Stimulated activated CD8-positive, alpha-beta memory T cell treated with anti-CD3 and anti-CD28 coated beads, Interleukin-12 subunit alpha, Interleukin-12 subunit beta, amount 100 ng/mL, for 1 hour (primary cell): ENCODE data around the gene LARGE1.
A peak's percentile ranks its signal among the peaks of the same experiment; 100 is the strongest.

Experiments
- DNase-seq: peaks from one replicate; pipeline ENCODE4 v3.0.0-alpha.2; 2020; ENCODE audit warnings: low read depth

Gene LARGE1

DNA sequence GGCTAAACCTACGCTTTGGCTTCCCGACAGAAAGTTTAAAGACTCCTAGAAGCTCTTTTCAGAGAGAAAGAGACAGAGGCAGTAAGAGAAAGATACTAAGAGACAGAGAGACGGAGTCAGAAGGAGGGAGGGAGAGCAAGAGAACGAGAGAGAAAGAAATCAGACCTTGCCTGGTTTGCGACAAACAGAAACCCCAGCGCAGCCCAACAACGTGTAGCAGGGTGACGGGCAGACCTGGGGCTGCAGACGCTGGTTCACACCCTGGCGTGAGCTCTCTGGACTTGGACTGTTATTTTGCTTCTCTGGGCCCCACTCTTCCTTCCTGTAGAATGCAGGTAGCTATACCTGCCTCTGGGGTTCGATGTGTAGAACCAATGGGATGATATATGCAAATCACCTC lies 617.7 kb downstream of the LARGE1 start:
- DNase-seq, result no peak

DNA sequence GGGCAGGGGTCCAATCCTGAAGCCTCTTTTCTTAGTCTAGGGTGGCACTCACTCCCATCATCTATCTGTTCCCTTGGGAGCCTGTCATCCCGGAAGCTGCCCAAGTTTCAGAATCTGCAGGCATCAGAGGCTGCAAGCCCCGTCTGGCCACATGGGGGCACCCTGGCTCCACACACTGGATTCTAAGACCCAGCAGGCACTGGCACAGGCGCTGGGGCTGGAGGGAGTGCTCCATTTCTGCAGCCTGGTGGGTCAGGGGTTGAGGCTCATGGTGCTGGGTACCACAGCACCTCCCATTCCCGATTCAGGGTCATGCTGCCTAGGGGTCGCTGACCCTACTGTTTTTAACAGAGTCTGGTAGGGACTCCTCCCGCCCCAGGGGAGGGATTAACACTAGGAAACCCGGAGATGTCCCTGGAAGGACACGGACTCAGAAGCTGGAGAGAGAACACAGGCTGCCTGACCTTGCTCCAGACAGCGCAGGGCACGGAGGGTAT lies 618.2 kb downstream of the LARGE1 start:
- peak; percentile 14 for DNase-seq

DNA sequence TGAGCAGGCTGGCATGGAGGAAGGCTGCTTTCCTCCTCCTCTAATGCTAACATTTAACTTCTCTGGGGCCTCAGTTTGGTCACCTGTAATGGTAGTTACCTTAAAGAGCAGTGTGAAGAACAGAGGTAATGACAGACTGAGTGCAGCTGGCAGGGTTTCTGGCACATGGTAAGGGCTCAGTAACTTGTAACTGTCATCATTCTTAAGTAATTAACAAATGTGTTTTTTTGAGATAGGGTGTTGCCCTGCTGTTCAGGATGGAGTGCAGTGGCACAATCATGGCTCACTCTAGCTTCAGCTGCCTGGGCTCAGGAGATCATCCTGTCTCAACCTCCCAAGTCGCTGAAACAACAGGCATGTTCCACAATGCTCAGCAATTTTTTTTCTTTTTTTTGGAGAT lies 620.1 kb downstream of the LARGE1 start:
- no peak for DNase-seq

DNA sequence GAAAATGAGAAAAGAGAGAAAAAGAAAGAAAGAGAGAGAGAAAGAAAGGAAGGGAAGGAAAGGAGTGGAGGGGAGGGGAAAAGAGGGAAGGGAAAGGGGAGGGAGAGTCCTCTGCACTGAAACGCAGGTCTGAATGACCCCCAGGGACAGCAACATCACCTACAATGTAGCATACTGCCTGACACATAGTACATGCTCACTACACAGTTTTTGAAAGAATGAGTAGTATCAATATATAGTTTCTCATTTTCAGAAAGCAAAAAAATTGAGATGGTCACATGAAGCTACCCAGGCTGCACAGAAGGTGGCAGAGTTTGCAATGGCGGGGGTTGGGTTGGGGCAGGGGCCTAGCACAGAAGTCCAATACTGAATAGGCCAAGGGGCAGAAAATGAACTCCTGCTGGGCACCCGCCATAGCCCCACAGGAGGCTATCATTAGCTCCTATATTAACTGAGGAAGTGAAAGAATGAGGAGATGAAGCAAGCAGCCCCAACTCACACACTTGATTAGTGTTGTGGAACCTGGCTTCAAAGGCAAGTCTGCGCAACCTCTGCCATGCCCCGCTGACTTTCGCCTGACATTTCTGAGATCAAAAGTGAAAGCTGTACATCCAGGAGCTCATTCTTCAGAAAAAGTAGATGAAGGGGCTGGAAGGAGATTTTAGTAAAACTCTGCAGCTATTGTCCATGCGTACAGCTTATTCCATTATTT lies 620.9 kb downstream of the LARGE1 start:
- no peak for DNase-seq

DNA sequence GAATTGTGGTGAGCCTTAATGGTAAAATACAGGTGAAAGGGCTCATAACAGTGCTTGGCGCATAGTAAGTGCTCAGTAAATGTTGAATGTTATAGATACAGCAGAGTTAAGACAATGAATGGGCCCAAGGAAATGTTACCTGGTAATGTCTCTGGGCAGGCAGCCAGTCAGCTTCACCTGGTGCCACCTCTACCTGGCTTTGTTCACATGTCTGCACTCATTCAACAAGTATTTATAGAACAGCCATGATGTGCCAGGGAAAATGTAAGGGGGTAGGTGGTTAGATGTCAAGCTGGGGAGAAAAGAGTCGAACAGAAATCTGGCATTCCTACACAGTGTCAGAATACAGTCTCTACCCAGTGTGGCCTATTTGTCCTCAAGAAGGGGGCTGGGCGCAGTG lies 623.3 kb downstream of the LARGE1 start:
- DNase-seq, result no peak

DNA sequence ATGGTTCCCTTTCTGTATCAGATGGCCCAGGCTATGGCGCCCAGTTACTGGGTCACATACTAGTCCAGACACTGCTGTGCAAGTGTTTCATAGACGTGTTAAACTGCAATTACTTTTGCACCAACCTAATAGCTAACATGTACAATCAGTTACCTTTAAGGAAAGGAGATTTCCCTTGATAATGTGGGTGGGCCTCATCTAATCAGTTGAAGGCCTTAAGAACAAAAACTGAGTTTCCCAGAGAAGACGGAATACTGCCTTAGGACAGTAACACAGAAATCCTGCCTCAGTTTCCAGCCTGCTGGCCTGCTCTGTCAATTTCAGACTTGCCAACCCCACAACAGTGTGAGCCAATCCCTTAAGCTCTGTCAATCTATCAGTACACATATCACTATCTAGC lies 632.2 kb downstream of the LARGE1 start:
- no peak for DNase-seq

DNA sequence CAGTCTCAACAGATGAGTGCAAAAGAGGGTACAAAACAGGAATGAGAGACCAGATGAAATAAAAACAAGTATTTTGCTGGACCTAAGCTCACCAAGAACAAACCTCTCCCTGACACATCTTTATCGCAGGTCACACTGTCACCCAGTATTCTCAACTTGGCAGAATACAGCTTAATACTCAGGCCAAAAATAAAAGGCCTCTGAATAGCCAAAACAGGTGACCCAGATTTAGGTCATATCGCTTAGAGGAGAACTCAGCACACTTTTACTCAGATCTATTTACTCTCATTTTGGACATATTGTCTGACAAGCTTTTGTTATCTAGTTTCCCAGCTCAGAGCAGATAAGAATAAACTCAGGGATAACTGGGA lies 645.2 kb downstream of the LARGE1 start:
- DNase-seq, result no peak

DNA sequence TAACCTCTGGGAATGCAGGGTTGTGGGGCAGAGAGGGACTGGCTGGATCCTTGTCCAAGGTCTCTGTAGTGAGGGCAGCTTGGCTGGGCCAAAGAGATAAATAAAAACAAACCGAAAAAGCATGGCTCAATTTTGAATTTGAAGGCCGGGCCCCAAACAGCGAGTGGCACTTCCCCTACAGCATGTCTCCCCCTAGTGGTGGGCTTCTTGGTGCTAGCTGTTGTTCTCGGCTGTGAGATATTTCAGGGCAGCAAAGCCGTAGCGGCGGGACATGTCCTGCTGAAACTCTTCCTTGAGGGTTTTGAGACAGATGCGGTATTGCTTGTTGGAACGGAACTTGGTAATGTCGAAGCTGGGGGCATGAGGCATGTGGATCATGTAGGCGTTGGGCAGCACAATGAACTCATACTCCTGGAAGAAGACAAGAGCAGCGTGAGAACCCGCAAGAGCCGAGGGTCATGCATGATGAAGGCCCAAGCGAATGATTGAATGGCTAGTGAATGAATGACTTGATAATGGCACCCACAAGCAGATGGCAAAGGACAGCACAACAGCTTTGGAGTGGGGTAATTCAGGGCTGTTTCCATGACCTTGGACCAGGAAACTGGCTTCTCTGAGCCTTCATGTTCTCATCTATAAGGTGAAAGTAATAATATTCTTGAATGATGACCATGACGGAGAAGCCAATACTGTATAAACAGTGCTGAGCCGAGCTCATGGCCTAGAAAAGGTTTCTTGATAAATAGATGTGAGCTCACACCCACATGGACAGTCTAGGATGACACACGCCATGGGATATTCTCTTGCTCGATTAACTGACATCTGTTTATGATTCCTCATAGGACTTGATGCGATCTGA lies 645.8 kb downstream of the LARGE1 start:
- DNase-seq, result no peak

DNA sequence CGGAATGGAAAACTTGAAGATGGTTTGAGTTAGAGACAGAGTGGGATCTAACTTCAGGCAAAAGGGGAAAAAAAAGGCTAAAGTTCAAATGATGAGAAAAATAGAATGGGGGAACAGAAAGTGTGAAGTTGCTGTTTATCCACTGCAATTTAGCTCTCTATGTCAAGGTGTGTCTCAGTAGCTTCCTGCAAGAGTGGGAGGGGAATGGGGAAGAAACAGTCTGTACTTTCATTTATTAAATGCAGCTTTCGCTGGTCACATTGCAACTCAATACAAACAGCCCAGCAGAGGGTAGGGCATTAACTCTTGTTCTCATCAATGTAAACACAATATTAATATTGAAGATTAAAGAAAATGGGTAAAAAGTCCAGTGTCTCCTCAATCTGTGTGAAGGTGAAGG lies 647.4 kb downstream of the LARGE1 start:
- no peak for DNase-seq

DNA sequence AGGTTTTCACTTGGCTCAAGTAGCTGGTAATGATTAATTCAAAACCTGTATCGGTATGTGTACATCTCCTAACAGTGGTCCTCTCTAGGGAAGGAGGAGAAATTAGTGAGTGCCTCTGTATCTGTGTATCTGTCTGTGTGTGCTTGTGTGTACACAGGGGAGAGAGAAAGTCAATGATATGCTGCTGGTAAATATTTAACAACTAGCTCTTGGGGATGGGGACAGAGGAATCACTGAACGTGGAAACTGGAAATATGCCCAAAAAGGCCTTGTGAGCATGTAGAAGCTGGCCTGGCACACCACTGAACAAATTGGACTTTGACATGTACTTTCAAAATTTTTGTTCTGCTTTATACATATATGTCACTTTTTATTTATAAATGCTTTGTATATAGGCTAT lies 648.1 kb downstream of the LARGE1 start:
- DNase-seq, result no peak

DNA sequence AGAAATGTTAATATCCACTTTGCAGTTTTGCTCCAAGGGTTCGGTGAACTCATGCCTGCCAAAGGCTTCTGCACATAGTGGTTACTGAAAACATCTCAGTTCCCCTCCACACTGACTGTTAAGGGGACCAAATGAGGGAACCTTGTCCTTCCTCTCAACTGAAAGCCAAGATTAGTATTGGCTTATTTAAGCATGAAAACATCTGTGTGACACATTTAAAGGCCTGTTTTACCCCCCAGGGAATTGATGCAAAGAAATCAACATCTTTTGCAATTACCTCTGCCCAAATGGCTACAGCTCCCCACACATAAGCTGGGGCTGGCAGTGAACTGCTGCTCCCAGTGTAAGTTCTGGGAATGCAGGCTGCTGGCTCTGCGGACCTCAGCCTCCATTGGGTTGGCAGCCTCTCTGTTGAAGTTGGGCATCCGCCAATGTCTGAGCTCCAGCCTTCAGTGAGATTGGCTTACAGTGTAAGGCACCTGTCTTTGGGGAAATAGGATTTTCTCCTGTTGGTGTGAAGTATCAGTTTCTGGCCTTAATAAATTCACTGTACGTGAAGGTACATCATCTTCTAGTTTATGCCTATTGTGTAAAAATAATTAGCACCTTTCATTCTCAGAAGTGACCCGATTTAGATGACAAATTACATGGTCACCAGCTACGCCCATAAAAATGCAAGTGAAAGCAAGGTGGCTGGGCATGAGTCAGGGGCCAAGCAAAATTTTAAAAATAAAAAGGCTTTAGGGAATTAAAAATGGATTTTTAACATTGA lies 648.7 kb downstream of the LARGE1 start:
- no peak for DNase-seq

DNA sequence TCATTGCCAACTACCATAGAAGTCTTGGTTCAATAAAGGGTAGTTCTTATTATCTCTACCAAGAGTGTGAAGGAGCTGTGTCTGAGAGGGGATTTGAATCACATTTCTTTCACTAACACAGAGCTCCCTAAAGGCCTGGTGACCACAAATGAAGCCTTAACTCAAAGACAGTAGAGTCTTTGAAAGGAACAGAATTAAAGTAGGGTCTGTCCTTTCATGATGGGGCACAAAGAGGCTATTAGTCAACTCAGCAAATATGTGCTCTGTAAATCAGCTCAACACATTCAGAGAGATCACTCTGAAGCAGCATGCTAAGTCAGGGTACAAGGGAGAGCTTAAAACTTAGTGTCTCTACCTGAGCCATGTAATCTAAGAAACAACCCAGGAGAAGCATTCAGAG lies 649.7 kb downstream of the LARGE1 start:
- DNase-seq, result no peak

DNA sequence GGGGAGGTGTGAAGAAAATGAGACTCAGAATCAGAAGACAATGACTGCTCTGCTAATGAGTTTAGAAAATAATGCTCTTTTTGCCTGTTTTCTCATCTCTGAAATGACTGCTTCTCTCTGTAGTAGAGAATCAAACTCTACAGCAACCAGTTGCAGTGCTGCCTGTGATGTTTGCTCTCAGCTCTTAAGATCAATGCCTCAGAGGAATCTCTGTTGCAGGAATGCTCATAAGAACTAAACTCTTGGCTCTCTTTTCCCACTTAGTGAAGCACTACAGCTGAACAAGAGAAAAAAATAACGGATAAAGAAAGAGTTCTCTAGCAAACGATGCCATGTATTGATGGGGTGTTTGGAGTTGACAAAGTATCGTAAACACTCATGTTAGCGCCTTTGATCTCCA lies 658.6 kb downstream of the LARGE1 start:
- DNase-seq, result no peak

DNA sequence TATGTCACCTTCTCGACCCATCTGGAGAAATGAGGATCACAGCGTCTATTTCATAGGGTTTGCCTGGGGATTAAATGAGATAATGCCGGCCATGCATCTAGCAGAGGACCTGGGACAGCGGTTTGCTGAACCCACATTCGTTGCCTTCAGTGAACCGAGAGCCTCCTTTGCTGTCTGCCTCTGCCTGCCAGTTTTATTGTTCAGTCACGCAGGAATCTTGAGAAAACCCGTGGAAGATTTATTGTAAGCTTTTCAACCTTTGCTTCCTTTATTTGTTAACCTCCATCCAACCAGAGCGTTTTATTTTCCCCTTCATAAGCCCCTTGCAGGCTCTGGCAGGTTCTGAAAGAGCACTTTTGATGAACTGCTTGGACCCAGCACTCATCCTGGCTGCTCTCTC lies 659.8 kb downstream of the LARGE1 start:
- DNase-seq, result no peak

DNA sequence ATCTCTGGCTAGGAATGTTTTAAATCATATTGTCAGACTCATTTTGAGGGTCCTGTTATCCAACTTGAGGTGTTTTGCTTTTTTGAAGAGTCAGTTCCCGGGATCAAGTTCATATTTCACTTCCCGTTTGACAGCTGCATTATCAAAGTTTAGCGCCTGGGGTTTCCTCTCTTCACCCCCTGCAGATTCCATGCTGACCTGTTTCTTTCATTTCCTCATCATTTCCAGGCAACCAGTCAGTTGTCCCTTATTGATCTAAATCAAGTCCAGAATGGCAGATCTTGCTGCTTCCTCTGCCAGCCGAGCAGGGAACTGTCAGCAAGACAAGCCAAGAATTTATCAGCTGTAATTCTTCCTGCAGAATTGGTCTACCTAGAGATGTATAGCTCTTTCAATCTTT lies 664.5 kb downstream of the LARGE1 start:
- no peak for DNase-seq

DNA sequence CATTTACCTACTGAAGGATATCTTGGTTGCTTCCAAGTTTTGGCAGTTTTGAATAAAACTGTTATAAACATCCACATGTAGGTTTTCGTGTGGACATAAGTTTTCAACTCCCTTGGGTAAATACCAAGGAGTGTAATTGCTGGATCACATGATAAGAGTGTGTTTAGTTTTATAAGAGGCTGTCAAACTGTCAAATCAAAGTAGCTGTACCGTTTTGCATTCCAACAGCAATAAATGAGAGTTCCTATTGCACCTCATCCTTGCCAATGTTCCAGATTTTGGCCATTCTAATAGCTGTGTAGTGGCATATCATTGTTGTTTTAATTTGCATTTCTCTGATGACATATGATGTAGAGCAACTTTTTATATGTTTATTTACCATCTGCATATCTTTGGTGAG lies 671.3 kb downstream of the LARGE1 start:
- DNase-seq, result no peak

DNA sequence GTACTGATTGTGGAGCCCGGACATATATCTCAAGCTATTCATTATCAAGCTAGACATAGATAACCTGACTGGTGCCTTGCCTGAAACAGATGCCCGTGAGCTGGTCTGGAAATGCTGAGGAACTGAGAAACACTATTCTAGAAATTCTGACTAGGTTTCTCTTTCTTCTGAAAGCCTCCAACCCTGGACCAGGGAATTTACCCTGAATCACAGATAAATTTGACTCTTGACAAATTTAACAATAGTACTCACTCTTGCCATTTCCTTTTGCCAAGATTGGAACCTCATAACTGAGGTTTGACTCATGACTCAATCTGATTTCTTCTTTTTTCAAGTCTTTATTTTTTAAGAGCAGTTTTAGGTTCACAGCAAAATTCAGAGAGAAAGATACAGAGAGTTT lies 672.5 kb downstream of the LARGE1 start:
- DNase-seq, result no peak

DNA sequence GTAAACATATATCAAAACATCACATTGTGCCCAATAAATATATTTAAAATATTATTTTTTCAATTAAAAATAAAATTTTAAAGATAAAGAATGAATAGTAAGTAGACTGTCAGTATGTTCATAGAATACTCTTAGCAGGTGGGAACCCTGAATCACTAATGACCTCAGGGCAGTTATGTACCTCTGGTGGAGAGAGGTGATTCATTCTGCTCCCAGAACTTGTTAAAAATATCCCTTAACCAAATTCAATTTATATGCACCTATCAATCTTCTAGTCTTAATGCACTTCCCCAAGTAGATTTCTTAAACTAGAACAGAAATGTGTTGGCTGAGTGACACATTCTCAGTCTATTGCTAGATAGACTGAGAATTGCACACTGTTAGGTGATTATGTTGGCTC lies 678.2 kb downstream of the LARGE1 start:
- no peak for DNase-seq

DNA sequence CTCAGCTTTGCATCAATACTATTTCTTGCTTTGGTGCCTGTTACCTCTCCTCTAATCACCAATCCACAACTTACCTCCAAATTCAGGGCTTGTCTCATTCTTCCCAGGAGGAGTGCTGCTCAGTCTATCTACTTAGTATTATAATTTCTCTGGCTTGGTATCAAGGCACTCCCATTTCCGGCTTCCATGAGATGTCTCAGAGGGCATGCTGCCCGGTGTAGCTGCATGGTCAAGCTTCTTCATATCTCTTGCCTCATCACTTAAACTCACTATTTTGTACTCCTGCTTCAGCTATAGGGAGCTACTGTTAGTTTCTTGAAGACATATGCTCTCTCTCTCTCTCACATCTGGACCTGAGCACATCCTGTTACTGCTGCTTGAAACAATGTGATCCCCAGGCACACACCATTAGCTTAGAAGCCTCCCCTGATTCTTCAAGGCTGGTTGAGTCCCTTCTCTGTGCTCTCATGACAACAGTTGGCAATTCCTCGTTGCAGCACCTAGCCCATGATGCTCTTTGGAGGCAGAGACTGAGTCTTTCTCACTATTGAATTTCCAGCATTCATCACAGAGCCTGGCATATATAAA lies 679.3 kb downstream of the LARGE1 start:
- no peak for DNase-seq

DNA sequence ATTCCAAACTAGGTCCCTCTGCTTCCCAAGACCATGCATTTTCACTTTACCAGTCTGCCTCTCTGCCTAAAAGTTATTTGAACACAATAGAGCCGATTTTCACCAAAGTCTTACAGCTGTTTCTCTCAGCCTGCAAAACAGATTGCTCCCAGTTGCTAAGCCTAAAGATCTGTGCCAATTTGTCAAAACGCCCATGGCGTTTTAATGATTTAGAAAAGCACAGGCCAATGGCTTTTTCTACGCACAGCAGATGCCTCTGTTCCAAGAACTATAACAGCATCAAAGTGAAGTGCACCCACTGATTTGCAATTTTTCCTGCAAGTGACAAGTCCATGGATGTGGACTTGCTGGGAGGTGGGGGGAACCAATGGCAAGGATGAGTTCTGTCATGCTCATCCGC lies 688.2 kb downstream of the LARGE1 start:
- DNase-seq, result no peak

DNA sequence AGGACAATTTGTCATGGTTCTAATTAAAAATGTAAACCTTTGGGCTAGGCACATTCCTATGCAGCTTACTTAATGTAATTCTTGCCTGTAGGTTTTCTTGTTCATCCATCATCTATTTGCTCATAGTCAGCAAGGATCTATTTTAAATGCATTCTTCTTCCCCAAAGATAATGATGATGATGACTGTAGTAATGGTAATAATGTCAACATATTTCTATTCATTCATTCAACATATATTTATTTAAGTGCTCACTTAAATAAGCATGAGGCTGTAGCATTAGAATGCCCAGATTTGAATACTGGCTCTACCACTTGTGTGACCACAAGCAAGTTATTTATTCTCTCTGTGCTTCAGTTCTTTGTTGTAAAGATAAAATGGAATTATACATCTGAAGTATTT lies 692.5 kb downstream of the LARGE1 start:
- no peak for DNase-seq

DNA sequence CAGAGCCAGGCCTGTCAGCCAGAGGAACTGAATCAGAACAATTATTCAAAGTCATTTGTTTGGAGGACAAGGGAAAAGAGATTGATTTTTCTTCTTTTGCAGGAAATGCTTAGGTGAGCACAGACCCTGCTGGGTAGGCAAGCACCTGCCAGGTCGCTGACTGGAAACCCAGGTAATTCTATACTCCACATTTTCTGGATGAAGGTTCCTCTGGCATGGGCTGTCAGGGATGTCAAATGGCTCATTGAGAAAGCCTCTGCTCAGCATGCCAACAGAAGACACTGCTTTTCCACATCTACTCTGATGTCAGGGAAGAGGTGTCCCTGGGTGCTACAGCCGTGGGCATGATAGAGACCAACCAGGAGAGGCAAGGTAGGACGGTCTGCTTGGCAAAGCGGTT lies 695.4 kb downstream of the LARGE1 start:
- DNase-seq, result no peak
